GM19455 (cell line): ENCODE results near the gene PEAK1.

Source experiments
- ATAC-seq: cut with Tn5 transposase; IDR thresholded peaks from one replicate; pipeline ENCODE4 v1.9.1; 2021; ENCODE audit not compliant: unreplicated experiment

Gene PEAK1

DNA sequence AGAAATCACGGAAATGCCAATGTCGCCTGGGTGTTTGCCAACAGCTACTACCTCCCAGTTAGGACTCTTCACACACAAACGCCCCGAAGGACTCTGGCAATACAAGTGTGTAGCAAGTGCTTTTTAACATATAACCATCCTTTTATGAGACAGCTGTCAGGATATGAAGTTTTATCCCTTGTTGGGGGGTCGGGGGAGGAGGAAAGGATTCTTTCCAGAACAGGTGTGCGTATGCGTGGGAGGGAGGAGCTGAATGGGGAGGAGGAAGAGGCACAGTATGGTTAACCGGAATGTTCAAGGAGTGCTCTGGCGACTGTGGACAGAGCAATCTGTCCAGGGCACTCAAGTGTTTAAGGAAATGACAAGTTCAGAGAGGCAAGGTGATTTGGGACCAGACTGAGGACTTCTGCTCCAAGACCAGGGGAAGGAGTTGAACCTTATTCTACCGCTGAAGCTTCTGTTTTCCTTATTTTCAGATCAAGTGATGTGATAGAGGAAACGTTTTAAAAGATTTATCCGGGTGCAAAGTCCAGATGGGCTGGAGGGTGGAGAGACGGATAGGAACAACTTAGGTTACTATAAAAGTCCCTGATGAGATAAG, 350.3 kb downstream of the PEAK1 start:
- no peak for ATAC-seq

DNA sequence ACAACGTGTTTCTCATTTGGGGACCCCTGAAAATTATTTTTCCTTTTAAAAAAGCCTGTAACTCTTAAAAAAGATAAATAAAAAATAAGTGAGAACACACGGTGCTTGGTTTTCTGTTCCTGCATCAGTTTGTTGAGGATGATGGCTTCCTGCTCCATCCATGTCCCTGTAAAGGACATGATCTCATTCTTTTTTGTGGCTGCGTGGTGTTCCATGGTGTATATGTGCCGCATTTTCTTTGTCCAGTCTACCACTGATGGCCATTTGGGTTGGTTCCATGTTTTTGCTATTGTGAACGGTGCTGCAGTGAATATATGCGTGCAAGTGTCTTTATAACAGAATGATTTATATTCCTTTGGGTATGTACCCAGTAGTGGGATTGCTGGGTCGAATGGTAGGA, 351.3 kb downstream of the PEAK1 start:
- ATAC-seq, result no peak

DNA sequence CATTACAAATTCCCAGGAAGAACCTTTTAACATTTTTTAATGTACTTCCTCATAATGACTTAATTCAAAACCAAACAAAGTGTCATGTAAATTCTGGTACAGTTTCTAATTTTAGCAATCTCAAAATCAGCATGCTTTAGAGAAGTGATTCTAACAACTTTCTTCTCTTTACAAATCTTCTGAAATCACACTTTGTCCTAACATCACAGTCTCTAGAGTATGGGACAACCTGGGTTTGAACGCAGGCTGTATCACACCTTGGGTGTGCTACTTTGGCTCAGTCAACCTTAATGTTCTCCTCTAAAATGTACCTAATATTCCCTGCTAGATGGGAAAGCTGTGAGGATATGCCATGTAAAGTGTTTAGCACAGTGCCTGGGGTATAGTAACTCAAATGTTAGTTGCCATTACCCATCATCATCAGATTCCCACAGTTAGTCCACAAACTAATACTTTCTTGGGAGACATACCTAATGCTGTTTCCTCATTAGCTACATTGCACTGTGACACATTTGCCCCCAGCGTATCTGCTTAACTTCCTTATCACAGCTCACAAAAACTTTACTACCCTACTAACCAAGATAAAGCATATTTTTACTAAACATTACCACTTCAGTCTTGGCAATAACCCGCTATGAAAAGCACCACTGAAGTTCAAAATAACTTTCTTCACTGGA, 352.1 kb downstream of the PEAK1 start:
- ATAC-seq, result no peak

DNA sequence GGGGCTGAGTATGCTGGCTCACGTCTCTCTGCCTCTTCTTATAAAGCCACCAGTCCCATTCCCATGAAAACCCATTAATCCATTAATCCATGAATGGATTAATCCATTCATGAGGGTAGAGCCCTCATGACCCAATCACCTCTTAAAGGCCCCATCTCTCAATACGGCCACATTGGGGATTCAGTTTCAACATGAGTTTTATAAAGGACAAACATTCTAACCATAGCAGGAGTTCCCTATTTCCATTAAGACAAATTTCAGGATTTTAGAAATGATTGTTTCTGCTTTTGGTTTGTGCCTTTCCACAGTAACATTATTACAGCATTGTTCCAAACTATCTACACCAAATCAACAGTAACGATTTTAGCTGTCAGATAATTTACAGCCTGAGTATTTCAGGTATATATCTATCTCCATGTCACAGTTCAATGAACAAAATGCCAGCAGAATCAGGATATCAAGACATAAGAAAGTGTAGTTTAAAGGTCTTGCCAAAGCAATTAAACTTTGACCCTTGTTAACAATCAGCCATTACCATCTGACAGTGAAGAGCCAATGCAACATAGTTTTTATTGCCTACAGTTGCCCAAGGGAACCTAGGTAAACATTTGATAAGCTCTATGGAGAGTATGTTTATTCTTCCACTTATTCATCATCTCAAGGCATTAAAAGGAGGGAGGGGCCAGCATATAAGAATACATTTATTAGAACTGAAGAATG, 352.8 kb downstream of the PEAK1 start:
- ATAC-seq, result no peak

DNA sequence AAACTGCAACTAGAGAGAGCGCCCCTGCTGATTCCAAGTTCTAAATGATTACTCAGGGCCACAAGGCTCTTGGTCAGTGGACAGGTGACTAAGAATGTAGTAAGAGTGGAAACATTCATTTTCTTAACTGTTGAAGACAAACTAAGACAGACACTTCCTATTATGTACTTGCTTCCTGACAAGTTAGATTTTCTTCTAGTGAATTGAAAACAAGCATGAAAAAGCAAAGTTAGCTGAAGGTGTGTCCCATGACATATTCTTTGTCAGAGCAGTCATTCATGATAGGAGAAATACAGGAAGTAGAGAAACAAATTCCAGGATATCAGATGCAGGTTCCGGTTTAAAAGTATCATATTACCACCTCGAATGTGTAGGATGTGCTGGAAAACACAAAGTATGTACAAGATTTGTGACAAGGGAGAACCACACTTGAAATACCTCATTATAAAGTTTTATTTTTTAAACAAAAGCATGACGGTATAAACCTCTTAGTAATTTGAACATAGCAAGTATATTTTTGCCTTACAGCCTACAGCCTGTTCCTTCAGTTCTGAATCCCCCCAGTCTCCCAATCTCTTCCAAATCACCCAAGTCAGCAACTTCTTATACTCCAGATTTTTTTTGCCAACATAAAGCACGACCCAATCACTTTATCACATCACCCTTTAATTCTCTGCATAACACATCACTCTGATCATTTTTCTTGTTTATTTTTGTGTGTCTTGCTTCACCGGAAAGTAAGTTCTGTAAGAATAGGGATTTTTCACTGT, 355.2 kb downstream of the PEAK1 start:
- no peak for ATAC-seq

DNA sequence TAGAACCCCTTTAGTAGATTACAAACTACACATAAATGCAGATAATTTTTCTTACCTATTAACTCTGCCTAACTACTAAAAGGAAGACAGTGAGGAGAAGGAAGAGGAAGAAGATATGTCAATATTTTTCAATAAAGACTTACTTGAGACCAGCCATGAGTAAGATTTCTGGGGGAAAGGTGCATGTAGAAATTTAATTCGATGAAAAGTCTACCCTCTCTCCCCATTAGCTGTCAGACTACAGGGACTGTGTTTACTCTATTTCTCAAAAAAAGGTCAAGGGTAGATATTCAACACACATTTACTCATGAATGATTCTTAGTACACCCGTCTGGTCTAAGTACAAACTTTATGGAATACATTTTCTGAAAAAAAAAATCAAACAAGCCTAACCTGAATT, 355.8 kb downstream of the PEAK1 start:
- no peak for ATAC-seq

DNA sequence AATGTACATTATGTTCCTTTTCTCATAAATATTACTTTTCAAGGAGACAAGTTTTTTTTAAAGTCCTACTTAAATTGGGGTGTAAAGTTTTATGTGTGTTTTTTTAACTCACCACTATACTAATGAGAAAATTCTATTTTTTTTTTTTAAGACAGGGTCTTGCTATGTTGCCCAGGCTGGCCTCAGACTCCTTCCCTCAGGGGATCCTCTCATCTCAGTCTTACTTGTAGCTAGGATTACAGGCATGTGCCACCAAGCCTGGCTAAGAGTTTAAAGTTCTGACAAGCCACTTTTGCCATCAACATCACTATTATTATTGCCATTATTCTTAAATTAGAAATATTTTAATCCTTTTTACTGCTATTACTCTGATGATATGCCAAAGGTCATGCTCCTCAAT, 356.7 kb downstream of the PEAK1 start:
- no peak for ATAC-seq

DNA sequence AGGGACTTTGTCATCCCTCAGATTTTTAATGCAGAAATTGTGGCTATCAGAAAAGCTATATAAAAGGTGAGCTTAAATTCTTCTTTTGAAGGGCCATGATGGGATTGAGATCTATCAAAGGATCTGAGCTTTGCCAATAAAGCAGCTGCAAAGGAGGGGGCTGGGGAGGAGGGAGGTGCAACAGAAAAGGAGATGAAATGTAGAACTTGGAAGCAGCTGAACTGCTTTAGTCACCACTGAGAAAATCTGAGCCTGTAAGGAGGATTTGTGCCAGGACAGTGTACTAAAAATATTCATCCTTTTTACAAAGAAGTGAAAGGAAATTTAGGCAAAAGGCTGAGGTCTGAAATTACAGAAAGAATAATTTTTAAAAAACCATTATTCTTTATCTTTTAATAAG, 359.4 kb downstream of the PEAK1 start:
- no peak for ATAC-seq

DNA sequence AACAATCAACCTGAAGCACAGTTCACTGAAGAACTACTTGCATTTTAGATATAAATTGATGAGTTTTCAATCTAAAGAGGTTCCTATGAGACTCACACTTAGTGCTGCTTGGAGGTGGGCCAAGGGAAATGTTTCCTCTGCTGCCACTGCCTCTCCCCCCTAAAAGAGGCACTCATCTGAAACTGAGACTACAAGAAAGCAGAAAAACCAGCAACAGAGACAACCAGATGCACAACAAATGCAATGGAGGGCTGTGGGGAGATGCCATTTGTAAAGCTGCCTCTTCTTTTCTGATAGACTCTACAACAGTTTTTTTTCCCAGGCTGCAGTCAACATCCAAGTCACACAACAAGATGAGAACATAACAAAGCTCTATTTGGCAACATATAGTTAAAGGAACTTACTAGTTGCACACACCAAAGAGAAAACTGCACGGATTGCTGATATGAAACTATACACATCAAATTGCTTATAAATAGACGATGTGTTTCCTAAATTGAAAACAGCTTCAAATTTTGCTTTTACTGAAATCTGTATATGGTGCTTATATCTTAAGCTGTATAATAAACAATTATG, 360.0 kb downstream of the PEAK1 start:
- ATAC-seq, result peak; percentile 61

DNA sequence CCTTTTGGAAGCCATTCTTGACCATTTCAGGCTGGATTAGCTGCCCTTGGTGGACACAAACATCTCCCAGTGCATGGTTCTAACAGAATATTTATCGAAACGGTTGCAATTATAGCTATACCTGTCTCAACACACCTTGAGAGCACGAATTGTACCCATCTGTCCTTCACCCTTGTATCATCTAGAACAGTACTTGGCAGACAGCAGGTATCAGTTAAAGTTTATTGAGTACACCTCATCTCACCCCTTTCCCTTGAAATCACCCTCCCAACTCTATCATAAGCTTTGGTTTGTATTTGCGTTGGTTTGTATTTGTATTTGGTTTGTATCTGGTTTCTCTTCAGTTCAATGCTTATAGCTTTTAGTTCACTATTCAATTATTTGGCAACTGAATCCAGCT, 361.4 kb downstream of the PEAK1 start:
- no peak for ATAC-seq

DNA sequence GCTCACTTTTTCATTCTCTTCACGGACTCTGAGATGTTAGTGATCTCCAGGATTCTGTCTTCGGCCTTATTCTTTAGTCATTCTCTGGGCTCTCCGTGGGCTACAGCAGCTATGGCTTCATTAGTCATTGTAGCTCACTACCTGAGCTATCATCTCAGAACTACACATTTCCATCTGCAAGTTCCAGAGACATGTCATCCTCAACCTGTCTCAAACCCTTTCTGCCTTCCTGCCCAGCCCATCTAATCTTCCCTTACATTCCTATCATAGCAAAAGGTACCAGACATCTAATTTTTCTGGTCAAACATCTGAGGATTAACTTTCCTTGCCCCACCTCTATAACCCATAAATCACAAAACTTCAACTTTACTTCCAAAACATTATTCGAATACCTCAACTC, 362.2 kb downstream of the PEAK1 start:
- no peak for ATAC-seq

DNA sequence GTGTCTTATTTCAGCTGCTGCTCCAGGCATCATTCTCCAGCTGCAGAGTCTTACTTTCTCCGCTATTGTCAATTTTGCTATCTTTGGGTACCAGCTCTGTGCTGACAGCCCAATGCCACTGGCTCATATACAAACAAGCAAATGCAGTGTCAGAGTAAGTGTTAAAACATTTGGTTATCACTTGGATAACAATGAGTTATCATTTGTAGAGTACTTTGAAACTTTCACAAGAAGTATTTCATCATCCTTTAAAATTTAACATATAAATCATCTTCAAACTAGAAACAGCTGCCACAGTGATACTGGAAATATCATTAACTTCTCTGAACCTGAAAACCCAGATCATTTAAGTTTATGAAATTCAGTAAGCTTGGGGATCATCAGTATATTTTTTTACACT, 362.8 kb downstream of the PEAK1 start:
- no peak for ATAC-seq

DNA sequence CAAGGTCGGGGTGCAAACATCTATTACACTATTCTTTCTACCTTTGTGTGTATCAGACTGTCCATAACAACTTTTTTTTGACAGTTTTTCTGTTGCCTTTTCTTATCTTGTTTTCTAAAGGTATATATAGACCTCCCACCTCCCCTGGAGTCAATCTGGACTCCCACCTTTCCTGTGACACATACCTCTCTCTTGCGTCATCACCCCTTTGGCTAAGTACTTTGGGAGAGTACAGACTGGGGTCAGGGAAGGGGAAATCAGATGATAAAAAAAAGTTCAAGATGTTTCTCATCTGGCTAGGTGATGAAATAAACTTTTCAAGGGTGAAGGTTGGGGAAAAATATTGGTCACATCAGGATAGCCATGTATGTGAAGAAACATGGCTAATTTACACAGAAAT, 366.2 kb downstream of the PEAK1 start:
- no peak for ATAC-seq

DNA sequence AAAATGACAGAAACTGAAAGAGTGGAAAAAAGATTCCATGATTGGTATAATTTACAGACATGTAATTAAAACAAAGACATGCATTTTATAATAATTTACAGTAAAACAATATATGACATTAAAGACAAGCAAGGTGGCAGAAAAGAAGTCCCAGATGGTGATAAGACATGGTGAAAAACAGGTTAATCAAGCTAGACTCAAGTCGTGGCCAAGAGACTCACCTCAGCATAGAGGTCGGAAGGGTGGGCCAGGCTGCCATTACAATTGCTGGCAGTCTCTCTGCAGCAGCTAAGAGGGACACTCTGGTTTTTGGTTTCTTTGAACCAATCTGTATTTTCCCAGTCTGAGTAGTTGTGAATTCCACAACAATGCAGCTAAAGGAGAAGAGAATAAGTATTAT, 367.3 kb downstream of the PEAK1 start:
- no peak for ATAC-seq
